A549 treated with CpdA at 1 μM for 4 hours (cell line): ENCODE results near the gene ZNHIT6. TPM values are rescaled to one million over a fixed set of nuclear protein-coding genes. Genes with fewer than 3 reads are reported as not detected.

Experiments used
- total RNA-seq: library from RNA; stranded (reverse); fragments of 200-300 nt; extraction: Qiagen RNA extraction; gene quantifications from 5 replicates; pipeline ENCODE4 v1.2.3, GENCODE V29; 2022; ENCODE audit warnings: low read depth

The ZNHIT6 gene
- 15.4 to 21.9 TPM (median 18.4 TPM) in 5 replicates for total RNA-seq

GRCh38 chr1:85707990-85708828 is at the start of gene ZNHIT6:
Gene ZNHIT6 (minus strand): TSS chr1:85708433. CDS start chr1:85708284, 149 bp downstream.

Other genes with a start within 250 kb of the ZNHIT6 start
- gene DDAH1, start 243.3 kb downstream of the ZNHIT6 start, total RNA-seq, result 5.6 to 6.9 TPM (median 6.5 TPM) in 5 replicates
- 48.5 to 54.0 TPM (median 50.7 TPM) in 5 replicates for gene CCN1, start 127.7 kb downstream of the ZNHIT6 start, total RNA-seq